A549 treated with CpdA at 1 μM for 4 hours (cell line): ENCODE results near the gene GATAD1. TPM values are rescaled to one million over a fixed set of nuclear protein-coding genes. Genes with fewer than 3 reads are reported as not detected.

ENCODE experiments used
- total RNA-seq: library from RNA; stranded (reverse); fragments of 200-300 nt; extraction: Qiagen RNA extraction; gene quantifications from 5 replicates; pipeline ENCODE4 v1.2.3, GENCODE V29; 2022; ENCODE audit warnings: low read depth

The GATAD1 gene
- 18.2 to 21.3 TPM (median 19.8 TPM) in 5 replicates for total RNA-seq

GRCh38 chr7:92447345-92448204, at the start of gene GATAD1:
TSS of gene GATAD1 (plus strand) at chr7:92447482. CDS start at chr7:92447730, 248 bp downstream.

GRCh38 chr7:92477681-92478080, 30.4 kb downstream of the GATAD1 start, which contains the start of gene ERVW-1:
TSS of gene ERVW-1 (minus strand) at chr7:92477946. CDS start at chr7:92470381, 7,565 bp downstream.

Other genes starting within 250 kb of the GATAD1 start
- 23.3 to 33.3 TPM (median 27.1 TPM) in 5 replicates for gene KRIT1, start 201.6 kb upstream of the GATAD1 start, total RNA-seq
- 16.6 to 22.7 TPM (median 20.3 TPM) in 5 replicates for gene ANKIB1, start 201.5 kb upstream of the GATAD1 start, total RNA-seq
- gene ERVW-1, start 30.5 kb downstream of the GATAD1 start, total RNA-seq = 0.03 TPM in 1 of 5 replicates, not detected in the others
- 4.1 to 8.5 TPM (median 5.4 TPM) in 5 replicates for gene PEX1, start 81.0 kb downstream of the GATAD1 start, total RNA-seq
- 6.5 to 7.3 TPM (median 6.7 TPM) in 5 replicates for gene RBM48, start 81.3 kb downstream of the GATAD1 start, total RNA-seq
- gene FAM133B, start 142.9 kb downstream of the GATAD1 start, total RNA-seq = 24.1 to 32.5 TPM (median 26.8 TPM) in 5 replicates